NOMO-1 treated with dmso at 0.1 percent for 144 hours (cell line): Measurements from ENCODE around the gene USH2A.

Experiments
- DNase-seq: peaks from one replicate; lab custom pipeline; 2025; ENCODE audit not compliant: unreplicated experiment; lab: John Stamatoyannopoulos, UW

The USH2A gene

GRCh38 chr1:216144661-216145450, 278.4 kb downstream of the USH2A start:
- no peak for DNase-seq

- DNase-seq, result no peak
Measured at GRCh38 chr1:216142921-216143320, 280.3 kb downstream of the USH2A start.

GRCh38 chr1:216140730-216141524, 282.3 kb downstream of the USH2A start:
- DNase-seq, result no peak

- DNase-seq, result no peak
Measured at GRCh38 chr1:216124192-216124781, 299.0 kb downstream of the USH2A start.

GRCh38 chr1:216123446-216124191, 299.6 kb downstream of the USH2A start:
- no peak for DNase-seq

GRCh38 chr1:216119600-216119999, 303.6 kb downstream of the USH2A start:
- no peak for DNase-seq

- DNase-seq, result no peak
Measured at GRCh38 chr1:216114180-216114579, 309.1 kb downstream of the USH2A start.

GRCh38 chr1:216113181-216113580, 310.1 kb downstream of the USH2A start:
- no peak for DNase-seq

GRCh38 chr1:216111842-216112241, 311.4 kb downstream of the USH2A start:
- DNase-seq, result no peak

GRCh38 chr1:216095400-216095799, 327.8 kb downstream of the USH2A start:
- DNase-seq, result no peak

GRCh38 chr1:216090556-216090955, 332.7 kb downstream of the USH2A start:
- no peak for DNase-seq

- DNase-seq, result no peak
Measured at GRCh38 chr1:216086678-216087077, 336.6 kb downstream of the USH2A start.

- no peak for DNase-seq
Measured at GRCh38 chr1:216081445-216081844, 341.8 kb downstream of the USH2A start.

GRCh38 chr1:216076751-216077150, 346.5 kb downstream of the USH2A start:
- DNase-seq, result no peak

- no peak for DNase-seq
Measured at GRCh38 chr1:216075339-216075738, 347.9 kb downstream of the USH2A start.

- DNase-seq, result no peak
Measured at GRCh38 chr1:216073793-216074595, 349.3 kb downstream of the USH2A start.

GRCh38 chr1:216071262-216071661, 352.0 kb downstream of the USH2A start:
- DNase-seq, result no peak

- no peak for DNase-seq
Measured at GRCh38 chr1:216064643-216065042, 358.6 kb downstream of the USH2A start.

- no peak for DNase-seq
Measured at GRCh38 chr1:216057947-216058346, 365.3 kb downstream of the USH2A start.

- no peak for DNase-seq
Measured at GRCh38 chr1:216057063-216057462, 366.2 kb downstream of the USH2A start.
